SK-MEL-5 (cell line): ENCODE measurements around the gene KCNMB2. TPM values are rescaled to one million over a fixed set of nuclear protein-coding genes. Genes with fewer than 3 reads are reported as not detected.
"Not testable (repeated sequence)": the region's sequence is repeated elsewhere in the genome, so short reads cannot be mapped to it uniquely, and the experiment has no call there.

Source experiments
- DNase-seq: peaks from one replicate; pipeline ENCODE4 v3.0.0-alpha.2; 2016; ENCODE audit warnings: low read depth, low spot score
- in situ Hi-C: cut with HindIII; loops from 2 replicates; pipeline ENCODE4 v1.10.0; 2016; ENCODE audit warnings: low sequenced_read_pairs, high pct_unique_total_duplicates, low pct_unique_long_range_greater_than_20kb
- total RNA-seq: library from RNA; depleted of rRNA; stranded (reverse); fragments of >200 nt; shearing (Covaris generic); gene quantifications from 2 replicates; pipeline ENCODE4 v1.2.3, GENCODE V29; 2014

The KCNMB2 gene
- total RNA-seq, 1 experiment from 2014 or later: not detected

DNA sequence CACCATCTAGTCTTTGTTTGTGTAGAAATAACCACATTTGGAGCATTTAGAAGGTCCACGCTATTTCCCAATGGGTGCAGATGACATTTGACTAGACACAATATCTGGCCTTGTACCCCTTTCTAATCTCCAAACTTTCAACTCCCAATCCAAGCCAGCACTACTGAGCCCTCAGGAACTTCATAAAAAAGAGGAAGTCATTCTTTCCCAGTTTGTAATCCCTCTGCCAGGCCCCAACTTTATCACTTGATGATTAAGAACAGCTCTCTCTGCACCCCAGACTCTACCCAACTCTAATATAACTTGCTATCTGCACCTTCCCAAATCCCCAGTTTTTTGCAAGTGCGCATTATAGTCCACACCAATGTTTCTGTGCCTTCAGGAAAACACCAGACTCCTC lies 170.2 kb downstream of the KCNMB2 start:
- in situ Hi-C loops: no loop called here

GRCh38 chr3:178707311-178708031 lies 171.2 kb downstream of the KCNMB2 start:
- in situ Hi-C loops: no loop called here
- no peak for DNase-seq

More for the DNA sequence above, 170.2 kb downstream of the KCNMB2 start:
- DNase-seq: no peak

DNA sequence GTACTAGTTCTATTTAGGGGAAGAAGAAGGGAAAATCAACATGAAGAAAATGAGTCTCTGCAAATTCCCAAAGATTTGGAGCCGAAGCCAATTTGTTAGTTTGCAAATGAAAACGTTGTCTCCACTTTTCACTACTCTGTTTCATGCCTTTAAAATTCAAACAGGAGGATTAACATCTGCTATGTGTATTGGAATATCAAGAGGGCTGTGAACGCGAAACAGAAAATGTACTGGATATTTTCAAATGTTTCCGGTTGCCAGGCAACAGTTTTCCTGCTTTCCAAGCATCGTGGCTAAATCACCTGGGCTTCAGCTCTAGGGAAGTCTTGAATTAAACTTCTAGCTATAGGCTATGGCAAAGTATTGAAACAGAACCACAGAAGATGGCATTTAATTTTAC lies 172.8 kb downstream of the KCNMB2 start:
- no peak for DNase-seq
- in situ Hi-C loops: no loop called here

GRCh38 chr3:178711753-178712152 lies 175.5 kb downstream of the KCNMB2 start:
- DNase-seq: no peak
- in situ Hi-C loops: no loop called here

- no peak for DNase-seq
- in situ Hi-C loops: no loop called here
Observed at GRCh38 chr3:178712247-178712646, 176.0 kb downstream of the KCNMB2 start.

GRCh38 chr3:178714925-178715832 lies 178.9 kb downstream of the KCNMB2 start:
- in situ Hi-C loops: no loop called here
- no peak for DNase-seq

- DNase-seq: no peak
- in situ Hi-C loops: no loop called here
Observed at GRCh38 chr3:178718995-178719635, 182.9 kb downstream of the KCNMB2 start.

DNA sequence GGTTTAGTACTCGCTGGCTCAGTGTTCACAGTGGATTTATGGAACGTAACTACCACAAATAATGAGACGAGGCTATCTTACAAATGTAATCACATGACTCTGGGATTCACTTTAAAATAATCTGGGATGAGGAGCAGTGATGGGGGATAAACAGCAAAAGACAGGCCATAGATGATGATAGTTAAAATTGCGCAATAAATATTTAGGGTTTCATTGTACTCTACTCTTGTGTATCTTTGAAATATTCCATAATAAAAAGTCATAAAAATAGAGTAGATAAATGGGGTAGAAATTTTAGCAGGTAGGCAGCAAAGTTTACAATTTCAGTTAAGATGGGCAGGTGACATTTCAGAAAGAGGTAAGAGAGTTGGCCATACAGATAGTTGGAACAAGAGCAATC lies 196.6 kb downstream of the KCNMB2 start:
- DNase-seq: no peak
- in situ Hi-C loops: no loop called here

GRCh38 chr3:178735032-178735674 lies 198.9 kb downstream of the KCNMB2 start:
- in situ Hi-C loops: no loop called here
- no peak for DNase-seq

DNA sequence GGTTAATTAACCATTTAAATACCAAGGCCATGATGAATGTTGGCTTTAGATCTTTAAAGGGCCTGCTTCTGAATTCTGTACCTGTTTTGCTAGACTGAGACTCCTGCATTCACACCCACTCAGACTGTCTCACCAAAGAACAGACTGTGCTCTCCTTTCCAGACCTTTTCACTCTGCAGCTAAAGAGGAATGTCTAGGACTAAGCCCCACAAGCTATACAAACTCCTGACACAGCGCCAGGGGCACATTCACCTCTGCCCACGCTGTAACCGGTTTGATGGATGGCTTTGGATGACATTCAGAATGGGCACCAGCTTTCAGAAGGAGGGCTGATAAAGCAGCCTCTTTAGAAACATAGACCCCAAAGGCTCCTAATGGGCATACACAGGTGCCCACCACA lies 200.1 kb downstream of the KCNMB2 start:
- DNase-seq: no peak
- in situ Hi-C loops: no loop called here

DNA sequence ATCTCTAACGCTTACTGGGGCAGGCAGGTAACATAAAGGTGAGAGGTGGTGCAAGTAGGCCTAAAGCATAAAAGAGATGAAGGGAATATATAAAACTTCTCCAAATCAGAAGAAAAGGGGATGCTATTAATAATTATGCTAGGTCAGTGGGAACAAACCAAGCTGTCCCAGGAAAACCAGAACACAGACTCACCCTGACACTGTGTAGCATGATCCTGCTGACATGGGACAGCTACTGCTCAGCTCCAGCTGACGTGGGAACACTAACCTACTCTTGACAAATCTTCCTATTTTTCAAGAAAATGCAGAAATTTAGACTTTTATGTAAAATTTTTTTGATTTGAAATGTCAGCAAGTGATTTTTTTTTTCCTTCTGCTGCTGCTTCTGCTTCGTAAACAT lies 203.5 kb downstream of the KCNMB2 start:
- no peak for DNase-seq
- in situ Hi-C loops: no loop called here

GRCh38 chr3:178741020-178741419 lies 204.8 kb downstream of the KCNMB2 start:
- in situ Hi-C loops: no loop called here

DNA sequence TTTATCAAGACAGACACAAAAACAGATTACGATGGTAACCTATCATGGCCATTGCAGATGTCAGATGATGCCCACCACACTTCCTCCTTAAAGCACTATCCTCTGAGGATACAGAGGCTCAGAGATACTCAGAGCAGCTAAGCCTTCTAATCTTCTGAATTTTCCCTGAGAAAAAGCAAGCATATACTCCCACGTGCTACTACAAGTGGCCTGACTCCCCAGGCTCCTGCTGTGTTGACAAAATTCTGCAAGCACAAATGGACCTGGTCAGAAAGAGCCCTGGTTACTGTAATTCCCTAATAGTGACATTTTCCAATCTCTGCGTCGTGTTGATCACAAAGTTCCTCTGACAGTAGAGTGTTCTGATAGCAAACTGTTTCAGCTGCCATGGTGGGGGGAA lies 207.1 kb downstream of the KCNMB2 start:
- in situ Hi-C loops: no loop called here
- DNase-seq: no peak

More at GRCh38 chr3:178741020-178741419, 204.8 kb downstream of the KCNMB2 start:
- no peak for DNase-seq

DNA sequence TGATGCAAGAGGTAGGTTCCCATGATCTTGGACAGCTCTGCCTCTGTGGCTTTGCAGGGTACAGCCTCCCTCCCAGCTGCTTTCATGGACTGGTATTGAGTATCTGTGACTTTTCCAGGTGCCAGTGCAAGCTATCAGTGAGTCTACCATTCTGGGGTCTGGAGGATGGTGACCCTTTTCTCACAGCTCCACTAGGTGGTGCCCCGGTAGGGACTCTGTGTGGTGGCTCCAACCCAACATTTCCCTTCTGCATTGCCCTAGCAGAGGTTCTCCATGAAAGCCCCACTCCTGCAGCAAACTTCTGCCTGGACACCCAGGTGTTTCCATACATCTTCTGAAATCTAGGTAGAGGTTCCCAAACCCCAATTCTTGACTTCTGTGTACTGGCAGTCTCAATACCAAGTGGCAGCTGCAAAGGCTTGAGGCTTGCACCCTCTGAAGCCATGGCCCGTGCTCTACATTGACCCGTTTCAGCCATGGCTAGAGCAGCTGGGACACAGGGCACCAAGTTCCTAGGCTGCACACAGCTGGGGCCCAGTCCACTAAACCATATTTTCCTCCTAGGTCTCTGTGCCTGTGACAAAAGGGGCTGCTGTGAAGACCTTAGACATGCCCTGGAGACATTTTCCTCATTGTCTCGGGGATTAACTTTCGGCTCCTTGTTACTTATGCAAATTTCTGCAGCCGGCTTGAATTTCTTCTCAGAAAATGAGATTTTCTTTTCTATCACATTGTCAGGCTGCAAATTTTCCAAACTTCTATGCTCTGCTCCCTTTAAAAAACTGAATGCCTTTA lies 209.8 kb downstream of the KCNMB2 start:
- peak; percentile 4 for DNase-seq
- in situ Hi-C loops: not testable (repeated sequence)

DNA sequence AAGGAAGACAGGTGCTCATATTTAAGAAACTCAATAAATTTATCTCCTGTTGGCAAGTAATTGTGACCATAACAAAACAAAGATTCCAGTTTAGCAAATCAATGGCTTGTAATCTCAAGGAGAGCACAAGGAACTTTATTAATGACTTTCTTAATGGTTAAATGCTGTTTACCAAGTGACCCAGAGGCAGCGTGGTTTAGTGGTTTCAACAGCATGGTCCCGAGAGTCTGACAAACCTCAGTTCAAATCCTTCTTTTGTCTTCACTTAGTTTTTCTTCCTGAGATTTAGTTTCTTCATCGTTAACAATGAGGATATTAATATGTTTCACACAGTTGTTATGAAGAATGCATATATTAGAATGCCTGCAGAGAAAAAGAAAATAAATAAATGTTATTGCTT lies 212.6 kb downstream of the KCNMB2 start:
- no peak for DNase-seq
- in situ Hi-C loops: no loop called here

GRCh38 chr3:178749471-178749870 lies 213.2 kb downstream of the KCNMB2 start:
- in situ Hi-C loops: no loop called here
- no peak for DNase-seq

GRCh38 chr3:178750639-178751300 lies 214.5 kb downstream of the KCNMB2 start:
- no peak for DNase-seq
- in situ Hi-C loops: no loop called here
